Measurements from ENCODE around the gene IRX2.

- no peak for TF ChIP-seq ZNF274 (IDR thresholded peaks at IDR 0.05; ENCODE audit: low read depth, low read length)
- no peak for TF ChIP-seq YY1 (IDR thresholded peaks at IDR 0.05; ENCODE audit: insufficient read depth, insufficient read length)
- no peak for TF ChIP-seq SUZ12 (IDR thresholded peaks at IDR 0.05; ENCODE audit: extremely low read depth, insufficient read depth, insufficient read length)
Measured at GRCh38 chr5:2735996-2736395, 15.5 kb downstream of the IRX2 start.
